Activated T-helper 2 cell treated with anti-CD3 and anti-CD28 coated beads, Interferon-gamma antibody, Interleukin-2, Interleukin-4, amounts not matched to agents 10 μg/mL and 5 μg/mL and 100 μg/mL, durations not matched to agents 14 hours and 24 hours and 36 hours (primary cell): ENCODE results near the gene ATXN2L. TPM values are rescaled to one million over a fixed set of nuclear protein-coding genes. Genes with fewer than 3 reads are reported as not detected.
A peak's percentile ranks its signal among the peaks of the same experiment; 100 is the strongest.
"Not testable (repeated sequence)": the region's sequence is repeated elsewhere in the genome, so short reads cannot be mapped to it uniquely, and the experiment has no call there.

Experiments used
- DNase-seq: peaks from one replicate; pipeline ENCODE4 v3.0.0; 2021; ENCODE audit warnings: low spot score
- H3K27ac Mint-ChIP-seq: one replicate; pipeline ENCODE4 v1.8.0; 2021; ENCODE audit warnings: mixed read lengths
- H3K27me3 Mint-ChIP-seq: one replicate; pipeline ENCODE4 v1.8.0; 2021; ENCODE audit warnings: low read depth, mixed read lengths
- H3K36me3 Mint-ChIP-seq: one replicate; pipeline ENCODE4 v1.8.0; 2021; ENCODE audit warnings: low read depth, mixed read lengths
- H3K4me1 Mint-ChIP-seq: one replicate; pipeline ENCODE4 v1.8.0; 2021; ENCODE audit warnings: low read depth, mixed read lengths
- H3K4me3 Mint-ChIP-seq: one replicate; pipeline ENCODE4 v1.8.0; 2021; ENCODE audit warnings: low read depth, mild to moderate bottlenecking, moderate library complexity, mixed read lengths
- H3K9me3 Mint-ChIP-seq: one replicate; pipeline ENCODE4 v1.8.0; 2021; ENCODE audit warnings: mixed read lengths
- intact Hi-C: fragments of 100-400 bp; cut with micrococcal nuclease; formaldehyde crosslinking; loops from one replicate; pipeline ENCODE4 v1.15.1; 2023
- total RNA-seq: library from RNA; stranded (reverse); gene quantifications from 2 replicates; pipeline ENCODE4 v1.2.3, GENCODE V29; 2022

Gene ATXN2L
- total RNA-seq, 1 donor from 2014 or later, result 307 TPM

GRCh38 chr16:28879261-28879840 lies 56.6 kb downstream of the ATXN2L start:
- intact Hi-C loops, result loop anchor here (2.0 kb wide), 1 partner anchor 17 kb away; the partner anchor contains the start of gene SH2B1
- H3K27me3 Mint-ChIP-seq, result peaks cover 2% of the 10 kb centered on the region
- peaks cover 15% of the 10 kb centered on the region for H3K4me1 Mint-ChIP-seq
- H3K9me3 Mint-ChIP-seq, result no peaks in the 10 kb centered on the region
- peaks cover 6% of the 10 kb centered on the region for H3K36me3 Mint-ChIP-seq
- no peak for DNase-seq
- peak overlapping the region; percentile 49 for H3K27ac Mint-ChIP-seq
- H3K4me3 Mint-ChIP-seq, result peak overlapping the region; percentile 89

DNA sequence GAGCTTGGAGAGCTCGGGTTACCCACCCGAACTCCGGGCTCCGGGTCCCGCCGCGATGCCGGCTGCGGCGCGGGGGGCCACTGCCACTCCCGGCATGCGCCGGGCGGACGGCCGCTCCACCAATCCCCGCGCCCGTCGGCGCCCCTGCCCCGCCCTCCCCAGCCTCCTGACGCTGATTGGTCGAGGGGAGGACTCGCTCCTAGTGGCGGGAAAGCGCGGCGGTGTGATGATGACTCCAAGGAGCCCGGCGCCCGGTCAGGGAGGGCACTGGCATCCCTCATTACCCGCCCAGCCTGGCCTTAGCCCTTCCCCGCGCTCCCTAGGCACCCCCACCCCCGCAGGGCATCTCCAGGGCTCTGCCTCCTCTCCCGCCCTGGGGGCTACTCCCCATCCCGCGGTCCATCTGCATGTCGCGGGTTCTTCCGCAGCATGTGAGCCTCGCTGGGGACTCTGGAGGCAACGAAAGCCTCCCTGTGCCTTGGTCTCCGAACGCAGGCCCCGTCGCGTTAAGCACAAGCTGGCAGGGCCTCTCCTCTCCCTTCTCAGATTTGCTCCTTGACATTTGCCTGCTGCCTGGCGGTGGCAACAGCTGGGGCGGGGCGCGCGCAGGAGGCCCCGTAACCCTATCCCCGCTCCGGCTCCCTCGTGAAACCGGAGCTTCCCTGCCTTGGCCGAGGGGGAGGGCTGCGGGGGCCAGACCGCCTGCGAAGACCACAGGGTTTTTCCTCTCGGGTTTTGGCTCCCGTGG lies 57.2 kb downstream of the ATXN2L start:
- intact Hi-C loops, result loop anchor here (1.0 to 2.0 kb wide), 2 partner anchors 17 to 65 kb away; partner anchors contain the start of gene SH2B1
- Mint-ChIP-seq H3K27me3 (peaks cover 2% of the 10 kb centered on the region), H3K9me3 (no peaks in the 10 kb centered on the region), H3K27ac (peak overlapping the region; percentile 52), H3K4me3 (peak overlapping the region; percentile 89), H3K36me3 (peaks cover 5% of the 10 kb centered on the region), H3K4me1 (peaks cover 15% of the 10 kb centered on the region)
- DNase-seq, result peak; percentile 81

- Mint-ChIP-seq H3K4me3 (peak overlapping the region; percentile 72), H3K9me3 (no peaks in the 10 kb centered on the region), H3K36me3 (no peaks in the 10 kb centered on the region), H3K27me3 (peaks cover 2% of the 10 kb centered on the region), H3K4me1 (peaks cover 15% of the 10 kb centered on the region), H3K27ac (no peak overlapping the region)
- DNase-seq, result no peak
- intact Hi-C loops, result loop anchor here (1.0 kb wide), 1 partner anchor 65 kb away; no protein-coding TSS in a partner anchor
Observed at GRCh38 chr16:28880589-28880915, 57.8 kb downstream of the ATXN2L start.

DNA sequence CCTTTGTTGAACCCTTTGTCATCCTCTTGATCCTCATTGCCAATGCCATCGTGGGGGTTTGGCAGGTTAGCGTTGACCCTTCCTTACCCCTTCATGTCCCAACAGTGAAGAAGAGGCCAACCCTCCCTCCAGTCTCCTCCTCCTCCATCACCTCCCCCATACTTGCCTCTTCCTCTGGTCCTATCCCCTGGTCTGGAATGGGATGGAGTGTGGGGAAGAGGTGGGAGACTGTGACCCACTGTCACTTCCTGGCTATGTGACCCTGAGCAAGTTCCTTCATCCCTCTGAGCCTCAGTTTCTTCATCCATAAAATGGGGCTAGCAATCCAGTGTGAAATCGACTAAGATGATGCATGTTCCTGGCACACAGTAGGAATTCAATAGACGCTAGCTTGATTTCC lies 58.2 kb downstream of the ATXN2L start:
- Mint-ChIP-seq H3K27me3 (peaks cover 2% of the 10 kb centered on the region), H3K4me3 (peak overlapping the region; percentile 72), H3K27ac (peak overlapping the region; percentile 57), H3K9me3 (no peaks in the 10 kb centered on the region), H3K36me3 (no peaks in the 10 kb centered on the region), H3K4me1 (peaks cover 15% of the 10 kb centered on the region)
- no peak for DNase-seq
- intact Hi-C loops, result loop anchor here (1.0 kb wide), 1 partner anchor 64 kb away; no protein-coding TSS in a partner anchor

DNA sequence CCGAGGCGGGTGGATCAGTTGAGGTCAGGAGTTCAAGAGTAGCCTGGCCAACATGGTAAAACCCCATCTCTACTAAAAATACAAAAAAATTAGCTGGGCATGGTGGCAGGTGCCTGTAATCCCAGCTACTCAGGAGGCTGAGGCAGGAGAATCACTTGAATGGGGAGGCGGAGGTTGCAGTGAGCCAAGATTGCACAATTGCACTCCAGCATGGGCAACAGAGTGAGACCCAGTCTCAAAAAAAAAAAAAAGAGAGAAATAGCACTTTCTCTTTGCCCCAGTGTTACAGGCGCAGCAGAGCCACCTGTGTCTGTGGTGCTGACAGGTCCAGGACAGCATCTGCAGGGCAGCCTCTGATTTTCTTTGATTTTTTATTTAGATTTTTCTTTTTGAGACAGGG lies 58.8 kb downstream of the ATXN2L start:
- H3K27ac Mint-ChIP-seq, intact Hi-C loops, H3K36me3 Mint-ChIP-seq, H3K9me3 Mint-ChIP-seq, H3K27me3 Mint-ChIP-seq, DNase-seq: not testable (repeated sequence)
- H3K4me3 Mint-ChIP-seq, result peak overlapping the region; percentile 72
- H3K4me1 Mint-ChIP-seq, result peaks cover 15% of the 10 kb centered on the region

GRCh38 chr16:28882551-28883160 lies 59.9 kb downstream of the ATXN2L start:
- no peak overlapping the region for H3K4me3 Mint-ChIP-seq
- no peaks in the 10 kb centered on the region for H3K9me3 Mint-ChIP-seq
- H3K36me3 Mint-ChIP-seq, result no peaks in the 10 kb centered on the region
- no peak for DNase-seq
- H3K27me3 Mint-ChIP-seq, result peaks cover 2% of the 10 kb centered on the region
- H3K4me1 Mint-ChIP-seq, result peaks cover 15% of the 10 kb centered on the region
- intact Hi-C loops, result no loop called here
- no peak overlapping the region for H3K27ac Mint-ChIP-seq

DNA sequence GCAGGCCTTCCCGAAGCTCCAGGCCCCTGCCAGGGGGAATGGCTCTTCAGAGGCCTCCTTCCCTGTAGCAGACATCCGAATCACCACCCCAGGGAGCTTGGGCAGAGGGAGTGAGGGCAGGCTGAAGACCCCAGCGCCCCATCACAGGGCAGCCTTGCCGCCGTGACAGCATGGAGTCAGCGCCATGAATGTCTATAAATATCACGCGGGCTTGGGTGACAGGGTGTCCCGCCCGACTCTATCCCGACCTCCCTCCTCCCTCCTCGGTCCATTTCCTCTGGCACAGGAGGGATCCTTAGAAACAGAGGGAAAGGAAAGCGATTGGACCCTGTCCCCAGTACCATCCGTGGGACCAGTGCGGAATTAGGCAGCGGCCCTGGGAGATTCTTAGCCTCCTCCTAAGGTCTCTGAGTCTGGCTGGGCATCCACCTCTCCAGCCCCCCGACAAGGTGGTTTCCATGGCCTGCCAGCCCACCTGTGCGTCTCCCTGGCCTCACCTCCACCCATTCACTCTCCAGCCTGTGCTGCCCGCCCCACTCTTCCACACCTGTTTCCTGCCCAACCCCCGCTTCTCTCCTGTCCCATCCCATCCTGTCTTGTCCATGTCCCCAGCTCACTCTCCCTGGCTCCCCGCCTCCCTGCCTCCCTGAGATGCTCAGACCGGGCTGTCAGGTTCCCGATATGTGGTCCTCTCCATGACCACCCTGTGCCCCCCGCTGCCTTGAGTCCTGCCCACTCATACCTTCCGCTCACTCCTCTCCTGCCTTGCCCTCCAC lies 60.6 kb downstream of the ATXN2L start:
- no peaks in the 10 kb centered on the region for H3K9me3 Mint-ChIP-seq
- no peak overlapping the region for H3K27ac Mint-ChIP-seq
- peaks cover 13% of the 10 kb centered on the region for H3K4me1 Mint-ChIP-seq
- no peak for DNase-seq
- no peak overlapping the region for H3K4me3 Mint-ChIP-seq
- peaks cover 2% of the 10 kb centered on the region for H3K27me3 Mint-ChIP-seq
- H3K36me3 Mint-ChIP-seq, result no peaks in the 10 kb centered on the region
- intact Hi-C loops, result no loop called here

DNA sequence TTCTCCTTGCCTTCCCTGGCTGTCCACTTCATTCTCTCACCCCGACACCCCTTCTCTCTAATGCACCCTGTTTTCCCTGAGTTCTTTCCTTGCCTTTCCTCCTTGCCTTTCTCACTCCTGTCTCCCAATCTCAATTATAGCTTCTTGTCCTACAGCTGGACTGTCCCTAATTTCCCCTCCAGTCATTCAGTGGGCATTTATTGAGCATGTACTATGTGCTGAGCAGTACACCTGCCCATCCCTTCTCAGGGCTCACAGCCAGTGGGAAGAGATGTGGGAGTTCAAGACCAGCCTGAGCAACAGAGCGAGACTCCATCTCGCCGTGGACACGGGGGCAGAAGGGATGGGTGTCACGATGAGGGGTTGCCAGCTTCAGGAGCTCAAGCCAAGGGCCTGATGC lies 61.2 kb downstream of the ATXN2L start:
- Mint-ChIP-seq H3K4me3 (no peak overlapping the region), H3K4me1 (peaks cover 10% of the 10 kb centered on the region), H3K27ac (no peak overlapping the region), H3K36me3 (no peaks in the 10 kb centered on the region), H3K9me3 (no peaks in the 10 kb centered on the region), H3K27me3 (peaks cover 2% of the 10 kb centered on the region)
- DNase-seq, result no peak
- intact Hi-C loops, result no loop called here

Other genes starting within 250 kb of the ATXN2L start
- 0.32 and 0.39 TPM in 2 replicates for gene SULT1A2, start 225.9 kb upstream of the ATXN2L start, total RNA-seq
- gene SULT1A1, start 213.0 kb upstream of the ATXN2L start, total RNA-seq, result 9.8 and 9.9 TPM in 2 replicates
- 1.5 and 2.1 TPM in 2 replicates for gene NPIPB8, start 184.9 kb upstream of the ATXN2L start, total RNA-seq
- 1,010 and 1,059 TPM in 2 replicates for gene EIF3C, start 111.5 kb upstream of the ATXN2L start, total RNA-seq
- gene NPIPB9, start 71.2 kb upstream of the ATXN2L start, total RNA-seq, result 3.1 and 4.0 TPM in 2 replicates
- 202 and 217 TPM in 2 replicates for gene TUFM, start 23.3 kb downstream of the ATXN2L start, total RNA-seq
- gene SH2B1, start 40.8 kb downstream of the ATXN2L start, total RNA-seq, result 46.0 and 57.5 TPM in 2 replicates
- 1.8 and 3.1 TPM in 2 replicates for gene ATP2A1, start 55.5 kb downstream of the ATXN2L start, total RNA-seq
- 20.6 and 24.2 TPM in 2 replicates for gene RABEP2, start 102.2 kb downstream of the ATXN2L start, total RNA-seq
- gene CD19, start 109.0 kb downstream of the ATXN2L start, total RNA-seq, result 0.18 and 0.23 TPM in 2 replicates
- gene NFATC2IP, start 127.9 kb downstream of the ATXN2L start, total RNA-seq, result 98.3 and 106 TPM in 2 replicates
- 22.0 and 25.8 TPM in 2 replicates for gene SPNS1, start 151.8 kb downstream of the ATXN2L start, total RNA-seq
- gene LAT, start 162.1 kb downstream of the ATXN2L start, total RNA-seq, result 273 and 294 TPM in 2 replicates